Aorta (tissue), 5 donors: ENCODE results near the gene PARP2. TPM values are rescaled to one million over a fixed set of nuclear protein-coding genes. Genes with fewer than 3 reads are reported as not detected.
"Not testable (repeated sequence)": the region's sequence is repeated elsewhere in the genome, so short reads cannot be mapped to it uniquely, and the experiment has no call there.

Source experiments
- ATAC-seq: fragments of 200-7000 bp; cut with Tn5 transposase; one replicate; pipeline ENCODE4 v1.9.1; 2022; ENCODE audit warnings: moderate library complexity; ENCODE audit not compliant: low FRiP score
- DNase-seq, 2 donors: peaks; one replicate each; pipeline ENCODE4 v3.0.0-alpha.2; 2020
- H3K27ac ChIP-seq, 2 donors: one replicate each; pipeline ENCODE4 v1.5.1; 2013; ENCODE audit warnings: low read length in 2 of 2, mild to moderate bottlenecking in 2 of 2, moderate library complexity in 2 of 2, control low read depth in 1 of 2, inconsistent platforms in 1 of 2, low read depth in 1 of 2
- H3K27me3 ChIP-seq, 2 donors: one replicate each; pipeline ENCODE4 v1.6.1; 2013; ENCODE audit warnings: control low read depth in 1 of 2, low read length in 1 of 2, mild to moderate bottlenecking in 1 of 2, moderate library complexity in 1 of 2; ENCODE audit not compliant: insufficient read depth in 2 of 2, control insufficient read depth in 1 of 2
- H3K36me3 ChIP-seq, 2 donors: one replicate each; pipeline ENCODE4 v1.6.1; 2013; ENCODE audit warnings: control low read depth in 1 of 2, low read length in 1 of 2, mild to moderate bottlenecking in 1 of 2; ENCODE audit not compliant: insufficient read depth in 2 of 2, control insufficient read depth in 1 of 2
- H3K4me1 ChIP-seq, 2 donors: one replicate each; pipeline ENCODE4 v1.6.1; 2013; ENCODE audit warnings: low read length in 2 of 2, control low read depth in 1 of 2, mild to moderate bottlenecking in 1 of 2, moderate library complexity in 1 of 2; ENCODE audit not compliant: insufficient read depth in 2 of 2, control insufficient read depth in 1 of 2
- H3K4me3 ChIP-seq, 2 donors: one replicate each; pipeline ENCODE4 v1.5.1; 2013; ENCODE audit warnings: low read length in 2 of 2, control low read depth in 1 of 2, mild to moderate bottlenecking in 1 of 2
- H3K9me3 ChIP-seq: one replicate; pipeline ENCODE4 v1.6.1; 2013; ENCODE audit warnings: mild to moderate bottlenecking, low read length; ENCODE audit not compliant: control insufficient read depth
- WGBS, 2 donors: extraction: QIAGEN DNeasy Blood & Tissue Kit; methylation state at CpG; one replicate each; pipeline ENCODE4 v1.1.7; 2013; 5-methylcytosine and 5-hydroxymethylcytosine counted together
- intact Hi-C, 2 donors: fragments of 100-400 bp; cut with DNase I; formaldehyde crosslinking; loops; one replicate each; pipeline versions ENCODE4 v1.14.2 to v1.15.0; 2022
- polyA plus RNA-seq, 2 donors: library from polyadenylated mRNA; stranded (reverse); fragments of 200-250 nt; gene quantifications; one replicate each; pipeline ENCODE4 v1.2.3, GENCODE V29; 2013
- total RNA-seq, 2 donors: library from RNA; stranded (reverse); fragmentation: NEBNext Ultra II Directional; extraction: Animal tissue kit (Norgen Biotek cat#: 25700); gene quantifications; one replicate each; pipeline ENCODE4 v1.2.1, GENCODE V29; 2021
- donor health status: healthy with polysubstance abuse.
- donor health status: Bipolar disorder and iron deficiency.
- donor health status: DM: no; HTN: no; CAD: no.
- donor health status: DM: no; HTN: no; CAD: no.
- donor health status: DM: yes; HTN: yes; CAD: no.

Gene PARP2
- total and polyA plus RNA-seq, 4 donors = 13.4 to 21.4 (median 16.4) TPM

DNA sequence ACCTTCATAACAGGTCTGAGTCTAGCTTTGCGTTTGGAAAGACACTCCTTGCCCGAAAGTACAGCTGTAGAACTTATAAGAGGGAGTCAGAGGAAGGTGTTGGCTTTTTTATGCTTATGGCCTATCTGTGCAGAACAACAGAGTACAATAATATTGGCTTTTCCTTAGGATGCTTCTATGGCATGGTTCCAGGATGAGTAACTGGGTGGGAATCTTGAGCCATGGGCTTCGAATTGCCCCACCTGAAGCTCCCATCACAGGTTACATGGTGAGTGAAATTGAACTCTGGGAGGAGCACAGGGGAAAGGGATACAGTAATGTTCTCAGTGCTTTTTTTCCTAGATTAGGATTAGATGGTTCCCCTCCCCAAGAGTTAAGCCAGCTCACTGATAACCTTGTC is 13.0 kb downstream of the PARP2 start:
- H3K9me3 ChIP-seq = no peaks in the 10 kb centered on the region
- intact Hi-C loops = no loop called here
- ATAC-seq (no peak), DNase-seq (no peak)
- 87 to 88% methylated on average over 3 of the region's 3 CpGs for WGBS, 2 donors
- H3K36me3 ChIP-seq = peaks cover 8% of the 10 kb centered on the region in 2 donors
- H3K27ac ChIP-seq = no peak overlapping the region
- H3K27me3 ChIP-seq = no peaks in the 10 kb centered on the region
- H3K4me3 ChIP-seq = no peak overlapping the region
- H3K4me1 ChIP-seq = no peaks in the 10 kb centered on the region

DNA sequence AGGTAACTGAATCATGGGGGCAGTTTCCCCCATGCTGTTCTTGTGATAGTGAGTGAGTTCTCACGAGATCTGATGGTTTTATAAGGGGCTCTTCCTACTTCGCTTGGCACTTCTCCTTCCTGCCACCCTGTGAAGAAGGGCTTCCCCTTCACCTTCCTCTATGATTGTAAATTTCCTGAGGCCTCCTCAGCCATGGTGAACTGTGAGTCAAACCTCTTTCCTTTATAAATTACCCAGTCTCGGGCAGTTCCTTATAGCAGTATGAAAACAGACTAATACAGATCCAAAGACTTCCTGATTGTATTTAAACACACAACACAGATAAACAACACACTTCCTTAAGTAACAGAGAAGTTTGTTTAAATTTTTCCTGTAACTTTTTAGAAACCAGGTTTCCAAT is 15.0 kb downstream of the PARP2 start:
- H3K36me3 ChIP-seq, H3K27ac ChIP-seq, H3K4me1 ChIP-seq, intact Hi-C loops, DNase-seq, H3K4me3 ChIP-seq, ATAC-seq, H3K9me3 ChIP-seq, H3K27me3 ChIP-seq: not testable (repeated sequence)
- WGBS, 2 donors = 76 to 79% methylated on average over 3 of the region's 3 CpGs

DNA sequence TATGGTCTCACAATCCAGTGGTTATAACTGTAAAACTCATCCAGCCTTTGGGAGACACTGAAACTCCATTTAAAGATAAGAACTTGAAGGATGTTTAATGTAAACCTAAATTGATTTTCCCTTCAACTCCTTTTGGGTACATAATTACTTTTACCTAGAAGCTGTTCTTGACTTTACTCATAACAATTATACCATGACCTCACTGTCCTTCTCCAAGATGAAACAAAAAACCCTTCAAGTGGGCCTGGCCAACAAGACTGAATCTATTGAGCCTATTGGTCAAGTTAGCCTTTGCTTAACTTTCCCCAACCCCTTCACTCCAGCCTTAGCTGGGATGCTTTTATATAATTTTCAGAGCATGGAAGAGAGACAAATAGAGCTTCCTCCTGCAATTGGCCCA is 22.5 kb downstream of the PARP2 start:
- no peak for ATAC-seq
- Histone ChIP-seq H3K4me3 (no peak overlapping the region), H3K27me3 (no peaks in the 10 kb centered on the region), H3K36me3 (peaks cover 4 to 6% of the 10 kb centered on the region in 2 donors), H3K4me1 (no peaks in the 10 kb centered on the region), H3K27ac (no peak overlapping the region), H3K9me3 (no peaks in the 10 kb centered on the region)
- intact Hi-C loops = no loop called here
- no peak for DNase-seq

DNA sequence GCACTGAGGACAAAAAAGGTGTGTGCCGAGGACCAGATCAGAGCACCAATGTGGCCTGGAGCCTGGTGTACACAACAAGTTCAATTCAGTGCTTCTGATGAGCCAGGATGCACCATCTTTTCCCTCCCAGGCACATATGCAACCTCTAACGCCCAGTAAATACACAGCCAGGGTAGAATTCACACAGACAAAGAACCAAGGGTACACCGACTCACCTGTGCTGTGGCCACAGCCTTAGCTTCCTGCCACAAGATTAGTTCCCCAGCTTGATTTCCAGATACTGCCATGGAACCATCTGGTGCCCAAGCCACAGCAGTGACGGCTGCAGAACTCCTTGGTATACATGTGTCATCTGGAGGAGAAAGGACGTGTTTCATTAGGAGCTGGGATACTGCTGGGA is 29.4 kb downstream of the PARP2 start:
- ATAC-seq (no peak), DNase-seq (no peak)
- Histone ChIP-seq H3K9me3 (no peaks in the 10 kb centered on the region), H3K27me3 (no peaks in the 10 kb centered on the region), H3K4me3 (no peak overlapping the region), H3K36me3 (peaks cover 17 to 18% of the 10 kb centered on the region in 2 donors), H3K4me1 (no peaks in the 10 kb centered on the region), H3K27ac (no peak overlapping the region)
- intact Hi-C loops = no loop called here
- 90 to 91% methylated on average over 5 of the region's 5 CpGs for WGBS, 2 donors

DNA sequence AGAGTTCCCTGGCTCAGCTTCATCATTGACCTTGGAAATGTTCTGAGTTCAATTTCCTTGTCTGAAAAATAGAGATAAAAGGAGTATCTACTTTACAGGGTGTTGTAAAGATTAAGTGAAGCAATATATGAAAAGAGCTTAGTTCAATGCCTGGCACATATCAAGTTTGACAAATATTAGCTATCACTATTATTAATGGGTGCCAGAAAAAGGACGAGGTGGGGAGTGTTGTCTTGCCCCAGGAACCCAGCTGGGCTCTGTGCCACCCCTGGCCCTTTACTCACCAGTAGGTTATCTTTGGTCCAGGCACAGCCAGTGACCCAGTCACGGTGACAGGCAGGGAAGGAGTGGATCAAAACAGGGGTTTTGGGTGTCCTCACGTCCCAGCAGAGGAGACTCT is 32.0 kb downstream of the PARP2 start:
- Histone ChIP-seq H3K4me3 (no peak overlapping the region), H3K9me3 (no peaks in the 10 kb centered on the region), H3K36me3 (peaks cover 17 to 24% of the 10 kb centered on the region in 2 donors), H3K4me1 (no peaks in the 10 kb centered on the region), H3K27me3 (no peaks in the 10 kb centered on the region), H3K27ac (no peak overlapping the region)
- intact Hi-C loops = no loop called here
- 59 to 60% methylated on average over 3 of the region's 3 CpGs for WGBS, 2 donors
- DNase-seq (no peak), ATAC-seq (no peak)

DNA sequence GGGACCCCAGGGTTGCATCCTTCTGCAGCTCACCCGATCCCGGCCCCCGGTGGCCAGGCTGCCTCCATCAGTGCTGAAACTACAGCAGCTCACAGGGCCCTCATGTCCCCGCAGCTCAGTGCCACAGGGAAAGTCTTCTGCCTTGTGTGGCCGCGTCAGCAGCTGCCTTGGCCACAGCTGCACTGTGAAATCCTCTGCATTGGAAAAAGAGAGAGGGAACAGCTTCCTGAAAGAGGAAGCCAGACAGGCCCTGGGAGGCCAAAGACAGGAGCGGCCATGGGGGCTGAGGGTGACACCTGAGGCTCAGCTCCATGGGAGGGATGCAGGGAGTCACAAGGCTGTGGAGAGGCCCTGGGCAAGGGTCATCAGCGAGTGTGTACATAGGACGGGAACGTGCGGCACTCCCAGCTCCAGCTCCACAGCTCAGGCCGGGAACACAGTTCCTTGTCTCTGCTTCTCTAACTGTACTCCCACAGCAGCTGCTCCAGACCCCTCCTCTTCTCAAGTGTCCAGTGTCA is 32.7 kb downstream of the PARP2 start:
- DNase-seq = no peak
- Histone ChIP-seq H3K36me3 (peaks cover 13 to 24% of the 10 kb centered on the region in 2 donors), H3K4me3 (no peak overlapping the region), H3K9me3 (no peaks in the 10 kb centered on the region), H3K27me3 (no peaks in the 10 kb centered on the region), H3K27ac (no peak overlapping the region), H3K4me1 (no peaks in the 10 kb centered on the region)
- no peak for ATAC-seq
- intact Hi-C loops = no loop called here
- 88 to 95% methylated on average over 12 of the region's 12 CpGs for WGBS, 2 donors

DNA sequence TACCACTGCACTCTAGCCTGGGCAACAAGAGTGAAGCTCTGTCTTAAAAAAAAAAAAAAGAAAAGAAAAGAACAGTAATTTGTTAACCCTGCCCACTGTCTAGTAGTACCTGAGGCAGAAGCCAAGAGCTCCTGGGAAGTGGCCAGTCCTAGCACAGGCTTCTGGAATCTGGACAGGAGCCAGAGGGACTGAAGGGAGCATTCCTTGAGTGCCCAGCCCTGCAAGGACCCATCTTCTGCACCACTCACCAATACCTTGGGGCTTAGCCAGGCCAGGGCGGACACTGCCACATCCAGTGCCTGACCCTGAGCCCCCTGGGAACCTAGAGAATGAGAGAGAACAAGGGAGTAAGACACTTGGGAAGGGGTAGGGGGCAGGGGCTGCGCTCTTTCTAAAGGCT is 33.7 kb downstream of the PARP2 start:
- ATAC-seq (no peak), DNase-seq (no peak)
- WGBS, 2 donors = 92 to 94% methylated on average over 2 of the region's 2 CpGs
- Histone ChIP-seq H3K27ac (no peak overlapping the region), H3K4me1 (no peaks in the 10 kb centered on the region), H3K9me3 (no peaks in the 10 kb centered on the region), H3K4me3 (no peak overlapping the region), H3K36me3 (peaks cover 17 to 28% of the 10 kb centered on the region in 2 donors), H3K27me3 (no peaks in the 10 kb centered on the region)
- intact Hi-C loops = no loop called here

DNA sequence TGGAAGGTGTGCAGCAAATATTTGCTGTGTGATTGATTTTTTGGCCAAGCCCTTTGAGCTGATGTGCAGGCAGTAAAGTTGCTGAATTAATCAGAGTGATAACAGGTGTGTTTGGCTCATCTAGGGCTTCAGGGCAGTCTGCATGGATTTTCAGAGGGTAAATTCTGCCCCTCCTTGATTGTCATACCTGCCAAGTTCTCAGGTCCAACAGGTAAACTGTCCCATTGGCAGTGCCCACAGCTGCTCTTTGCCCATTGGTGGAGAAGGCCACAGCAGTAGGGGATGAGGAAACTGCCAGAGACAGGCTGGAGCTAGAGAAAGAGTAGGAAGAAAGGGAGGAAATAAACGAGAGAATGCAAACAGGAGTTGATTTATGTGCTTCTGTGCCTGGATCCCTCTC is 36.3 kb downstream of the PARP2 start:
- no peaks in the 10 kb centered on the region for H3K4me1 ChIP-seq
- intact Hi-C loops = no loop called here
- H3K9me3 ChIP-seq = no peaks in the 10 kb centered on the region
- no peak for ATAC-seq
- no peaks in the 10 kb centered on the region for H3K27me3 ChIP-seq
- WGBS, 2 donors = 48 to 51% methylated on average over 1 of the region's 1 CpG
- no peak overlapping the region for H3K27ac ChIP-seq
- no peak for DNase-seq
- H3K36me3 ChIP-seq = peaks cover 9 to 25% of the 10 kb centered on the region in 2 donors
- H3K4me3 ChIP-seq = no peak overlapping the region

DNA sequence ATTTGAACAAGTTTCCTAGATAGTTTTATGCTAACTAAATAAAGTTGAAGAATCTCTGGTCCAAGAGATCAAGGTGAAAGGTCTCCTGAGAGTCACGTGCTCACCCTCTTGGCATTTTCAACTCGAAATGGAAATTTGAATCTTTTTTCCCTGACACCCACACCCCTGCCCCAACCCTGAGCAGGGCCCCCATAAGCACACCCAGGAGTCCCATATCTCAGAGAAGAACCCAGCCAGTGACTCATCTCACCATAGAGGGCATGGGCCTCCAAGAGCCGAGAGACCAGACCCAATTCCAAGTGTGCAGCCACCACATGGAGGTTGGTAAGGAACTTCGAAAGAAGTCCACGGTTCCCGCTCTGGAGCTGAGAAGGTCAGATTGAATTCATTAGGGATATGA is 37.2 kb downstream of the PARP2 start:
- ATAC-seq (no peak), DNase-seq (no peak)
- no peak overlapping the region for H3K27ac ChIP-seq
- H3K27me3 ChIP-seq = no peaks in the 10 kb centered on the region
- H3K4me3 ChIP-seq = no peak overlapping the region
- H3K4me1 ChIP-seq = no peaks in the 10 kb centered on the region
- H3K9me3 ChIP-seq = no peaks in the 10 kb centered on the region
- H3K36me3 ChIP-seq = peaks cover 11 to 27% of the 10 kb centered on the region in 2 donors
- 86 to 90% methylated on average over 6 of the region's 6 CpGs for WGBS, 2 donors
- intact Hi-C loops = no loop called here
